ENCODE measurements around the gene GALNT2.

GALNT2 gene

DNA sequence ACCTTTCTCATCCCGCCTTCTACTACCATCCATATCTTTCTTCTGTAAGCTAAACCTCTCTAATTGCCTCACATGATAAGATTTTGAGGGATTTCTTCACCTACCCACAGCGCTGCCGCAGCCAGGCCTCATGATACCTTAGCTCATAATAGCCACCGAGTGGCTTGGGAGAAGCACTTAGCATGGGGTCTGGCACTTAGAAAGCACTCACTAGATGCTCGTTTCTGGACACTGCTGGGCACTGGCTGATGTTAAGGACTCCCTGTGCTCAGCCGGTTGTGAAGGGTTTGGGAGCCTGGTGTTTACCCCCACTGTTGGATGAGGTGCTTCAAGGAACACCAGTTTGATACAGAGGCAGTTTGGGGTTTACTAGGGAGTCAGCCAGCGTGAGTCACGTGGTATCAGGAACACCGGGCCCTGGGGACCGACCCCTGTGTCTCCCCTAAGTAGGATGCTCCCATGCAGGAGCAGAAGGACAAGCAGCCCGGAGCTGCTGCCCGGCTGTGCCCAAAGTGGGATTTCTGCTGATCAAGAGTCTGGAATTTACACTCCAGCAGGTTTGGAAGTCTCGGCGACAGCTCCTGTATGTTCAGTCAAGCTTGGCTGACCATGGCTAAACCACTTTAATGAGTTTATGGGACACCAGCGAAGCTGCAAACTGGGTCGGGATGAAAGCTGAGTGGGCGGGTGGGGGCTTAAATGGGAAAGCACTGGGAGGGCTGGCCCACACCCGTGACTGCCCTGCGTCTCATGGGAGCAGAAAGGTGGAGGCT is 63.3 kb downstream of the GALNT2 start:
- Histone ChIP-seq H3K9me3 (ENCODE audit: low read length) (no peaks in the 10 kb centered on the region), H3K4me1 (ENCODE audit: insufficient read depth, low read length) (peaks cover 18% of the 10 kb centered on the region), H3K4me3 (ENCODE audit: low read length) (no peak overlapping the region), H3K27me3 (ENCODE audit: insufficient read depth, low read length) (no peaks in the 10 kb centered on the region), H2AFZ (ENCODE audit: low read depth, low read length) (no peak overlapping the region), H3K36me3 (ENCODE audit: insufficient read depth, low read length) (no peaks in the 10 kb centered on the region)

DNA sequence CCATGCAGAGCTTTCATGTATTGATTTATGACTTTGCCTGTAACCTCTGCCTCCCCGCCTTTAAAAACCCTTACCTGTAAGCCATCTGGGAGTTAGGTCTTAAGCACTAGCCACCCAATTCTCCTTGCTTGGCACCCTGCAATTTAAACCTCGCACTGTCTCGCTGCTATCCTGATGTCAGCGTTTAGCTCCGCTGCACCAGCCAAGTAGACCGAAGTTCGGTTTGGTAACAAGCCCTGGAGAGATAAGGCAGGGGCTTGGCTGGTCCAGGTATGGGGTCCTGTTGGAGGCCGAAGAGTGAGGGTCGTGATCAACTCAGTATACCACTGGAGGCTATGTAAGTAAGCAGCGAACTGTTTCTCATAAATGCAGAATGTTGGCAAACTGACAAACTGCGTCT is 64.4 kb downstream of the GALNT2 start:
- no peaks in the 10 kb centered on the region for H3K36me3 ChIP-seq (ENCODE audit: insufficient read depth, low read length)
- no peaks in the 10 kb centered on the region for H3K27me3 ChIP-seq (ENCODE audit: insufficient read depth, low read length)
- H3K4me1 ChIP-seq (ENCODE audit: insufficient read depth, low read length) = peaks cover 12% of the 10 kb centered on the region
- H2AFZ ChIP-seq (ENCODE audit: low read depth, low read length) = no peak overlapping the region
- H3K4me3 ChIP-seq (ENCODE audit: low read length) = no peak overlapping the region
- H3K9me3 ChIP-seq (ENCODE audit: low read length) = no peaks in the 10 kb centered on the region

DNA sequence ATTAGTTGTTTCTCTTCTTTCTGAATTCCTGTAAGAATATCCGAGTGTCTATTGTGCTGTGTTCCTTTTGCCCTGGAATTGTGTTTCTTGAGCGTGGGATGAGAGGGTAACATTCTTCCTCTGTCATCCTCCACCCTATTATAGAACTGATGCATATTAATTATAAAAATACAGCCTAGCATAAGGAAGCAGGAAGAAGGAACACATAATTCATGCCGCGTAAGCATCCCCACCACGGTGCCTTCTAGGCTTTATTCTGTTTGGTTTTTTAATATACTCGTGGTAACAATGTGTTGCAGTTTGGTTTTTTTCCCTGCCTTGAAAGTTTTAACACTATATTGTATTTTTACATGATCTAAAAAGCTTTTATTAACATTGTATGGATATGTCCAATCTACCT is 65.7 kb downstream of the GALNT2 start:
- Histone ChIP-seq H3K36me3 (ENCODE audit: insufficient read depth, low read length) (no peaks in the 10 kb centered on the region), H3K27me3 (ENCODE audit: insufficient read depth, low read length) (no peaks in the 10 kb centered on the region), H3K4me1 (ENCODE audit: insufficient read depth, low read length) (peaks cover 23% of the 10 kb centered on the region), H3K9me3 (ENCODE audit: low read length) (no peaks in the 10 kb centered on the region), H2AFZ (ENCODE audit: low read depth, low read length) (no peak overlapping the region), H3K4me3 (ENCODE audit: low read length) (no peak overlapping the region)

DNA sequence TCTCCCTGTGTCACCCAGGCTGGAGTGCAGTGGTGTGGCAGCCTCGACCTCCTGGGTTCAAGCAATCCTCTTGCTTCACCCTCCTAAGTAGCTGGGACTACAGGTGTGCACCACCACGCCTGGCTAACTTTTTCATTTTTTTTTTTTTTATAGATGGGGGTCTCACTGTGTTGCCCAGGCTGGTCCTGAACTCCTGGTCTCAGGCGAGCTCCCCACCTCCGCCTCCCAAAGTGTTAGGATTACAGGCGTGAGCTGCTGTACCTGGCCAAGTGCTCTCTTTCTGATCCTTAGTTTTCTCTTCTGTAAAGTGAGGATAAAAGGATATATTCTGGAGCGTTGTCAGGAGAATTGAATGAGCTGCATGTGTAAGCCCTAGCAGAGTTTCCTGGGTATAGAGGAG is 68.7 kb downstream of the GALNT2 start:
- H2AFZ ChIP-seq (ENCODE audit: low read depth, low read length) = no peak overlapping the region
- H3K4me3 ChIP-seq (ENCODE audit: low read length) = no peak overlapping the region
- H3K4me1 ChIP-seq (ENCODE audit: insufficient read depth, low read length) = peaks cover 32% of the 10 kb centered on the region
- no peaks in the 10 kb centered on the region for H3K9me3 ChIP-seq (ENCODE audit: low read length)
- H3K36me3 ChIP-seq (ENCODE audit: insufficient read depth, low read length) = no peaks in the 10 kb centered on the region
- no peaks in the 10 kb centered on the region for H3K27me3 ChIP-seq (ENCODE audit: insufficient read depth, low read length)

DNA sequence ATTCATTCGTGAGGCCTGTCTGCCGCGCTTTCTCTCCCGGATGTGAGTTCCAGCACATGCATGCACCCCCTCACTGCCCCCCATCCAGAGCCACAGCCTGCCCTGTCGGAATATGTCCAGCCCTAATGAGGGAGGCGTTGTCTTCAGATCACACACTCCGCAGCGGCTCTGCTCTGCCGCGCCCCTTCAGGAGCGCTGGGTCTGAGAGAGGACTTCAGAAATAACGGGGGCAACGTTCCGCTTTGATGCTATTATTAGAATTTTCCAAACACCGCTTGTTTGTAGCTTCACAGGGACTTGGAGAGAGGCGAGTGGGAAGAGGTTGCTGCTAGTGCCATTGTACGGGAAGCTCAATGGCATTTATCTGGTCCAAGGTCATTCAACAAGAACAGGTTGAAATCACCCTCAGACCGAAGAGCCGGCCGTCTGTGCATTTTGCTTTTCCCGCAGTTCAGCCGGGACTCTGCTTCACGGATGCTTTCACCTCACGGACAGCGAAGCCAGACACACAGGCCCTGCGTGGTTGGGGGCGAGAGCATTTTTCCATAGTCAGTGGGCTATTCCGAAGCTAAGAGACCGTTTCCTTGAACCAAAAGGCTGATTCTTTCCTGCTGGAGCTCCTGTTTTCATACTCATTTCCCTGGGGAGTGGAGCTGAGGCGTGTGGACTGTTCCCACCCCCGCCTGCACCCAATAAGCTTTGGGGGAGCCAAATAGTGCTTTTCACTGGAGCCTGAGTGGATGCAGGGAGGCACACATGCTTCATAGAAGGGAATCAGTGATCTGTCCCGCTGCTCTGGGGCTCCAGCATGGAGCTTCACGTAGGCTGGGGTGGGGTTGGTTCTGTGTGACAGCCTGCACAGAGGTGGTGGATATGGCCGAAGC is 69.7 kb downstream of the GALNT2 start:
- no peak overlapping the region for H2AFZ ChIP-seq (ENCODE audit: low read depth, low read length)
- no peaks in the 10 kb centered on the region for H3K27me3 ChIP-seq (ENCODE audit: insufficient read depth, low read length)
- peaks cover 39% of the 10 kb centered on the region for H3K4me1 ChIP-seq (ENCODE audit: insufficient read depth, low read length)
- H3K36me3 ChIP-seq (ENCODE audit: insufficient read depth, low read length) = no peaks in the 10 kb centered on the region
- no peaks in the 10 kb centered on the region for H3K9me3 ChIP-seq (ENCODE audit: low read length)
- no peak overlapping the region for H3K4me3 ChIP-seq (ENCODE audit: low read length)

DNA sequence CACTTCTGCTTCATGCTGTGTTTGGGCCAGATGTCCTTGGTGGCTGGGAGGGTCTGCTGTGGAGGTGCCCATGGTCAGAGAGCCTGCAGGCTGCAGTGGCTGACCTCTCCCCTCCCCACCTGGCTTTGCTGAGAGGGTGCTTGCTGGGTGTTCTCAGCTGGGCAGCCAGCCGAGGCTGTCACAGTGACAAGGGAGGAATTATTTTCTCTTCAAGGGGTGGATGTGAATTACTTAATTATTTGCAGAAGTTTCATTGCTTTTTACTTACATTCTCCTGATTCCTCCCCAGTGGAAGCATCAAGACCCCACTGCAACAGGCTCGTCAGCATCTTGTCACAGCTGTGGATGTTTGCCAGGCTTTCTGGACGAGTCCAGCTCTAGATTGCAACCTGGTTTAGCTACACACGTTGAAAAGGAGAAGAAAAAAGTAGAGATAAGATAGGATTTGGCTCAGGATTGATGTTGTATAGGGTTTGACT is 70.3 kb downstream of the GALNT2 start:
- H3K4me3 ChIP-seq (ENCODE audit: low read length) = no peak overlapping the region

DNA sequence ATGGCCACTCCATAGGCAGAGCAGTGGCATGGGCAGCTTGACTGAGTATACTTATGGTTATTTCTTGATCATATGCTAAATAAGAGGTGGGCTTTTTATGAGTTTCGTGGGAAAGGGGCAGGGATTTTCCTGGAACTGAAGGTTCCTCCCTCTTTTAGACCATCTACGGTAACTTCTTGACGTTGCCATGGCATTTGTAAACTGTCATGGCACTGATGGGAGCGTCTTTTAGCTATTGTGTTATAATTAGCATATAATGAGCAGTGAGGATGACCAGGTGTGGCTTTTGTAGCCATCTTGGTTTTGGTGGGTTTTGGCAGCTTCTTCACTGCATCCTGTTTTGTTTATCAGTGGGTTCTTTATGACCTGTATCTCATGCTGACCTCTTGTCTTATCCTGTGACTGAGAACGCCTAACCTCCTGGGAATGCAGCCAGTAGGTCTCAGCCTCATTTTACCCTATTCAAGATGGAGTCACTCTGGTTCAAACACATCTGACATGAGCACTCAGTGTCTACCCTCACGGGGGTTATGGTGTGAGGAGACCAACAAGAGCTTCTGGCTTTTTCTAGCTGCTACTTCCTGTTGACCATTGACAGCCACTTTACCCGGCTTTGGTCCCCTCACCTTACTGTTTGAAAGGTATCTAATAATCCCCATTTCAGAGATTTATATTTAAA is 71.7 kb downstream of the GALNT2 start:
- Histone ChIP-seq H3K4me3 (ENCODE audit: low read length) (no peak overlapping the region), H3K4me1 (ENCODE audit: insufficient read depth, low read length) (peaks cover 48% of the 10 kb centered on the region), H3K27me3 (ENCODE audit: insufficient read depth, low read length) (no peaks in the 10 kb centered on the region), H3K9me3 (ENCODE audit: low read length) (no peaks in the 10 kb centered on the region), H2AFZ (ENCODE audit: low read depth, low read length) (no peak overlapping the region), H3K36me3 (ENCODE audit: insufficient read depth, low read length) (no peaks in the 10 kb centered on the region)

More for the DNA sequence above, 70.3 kb downstream of the GALNT2 start:
- Histone ChIP-seq H3K27me3 (ENCODE audit: insufficient read depth, low read length) (no peaks in the 10 kb centered on the region), H2AFZ (ENCODE audit: low read depth, low read length) (no peak overlapping the region), H3K9me3 (ENCODE audit: low read length) (no peaks in the 10 kb centered on the region), H3K4me1 (ENCODE audit: insufficient read depth, low read length) (peaks cover 40% of the 10 kb centered on the region), H3K36me3 (ENCODE audit: insufficient read depth, low read length) (no peaks in the 10 kb centered on the region)

DNA sequence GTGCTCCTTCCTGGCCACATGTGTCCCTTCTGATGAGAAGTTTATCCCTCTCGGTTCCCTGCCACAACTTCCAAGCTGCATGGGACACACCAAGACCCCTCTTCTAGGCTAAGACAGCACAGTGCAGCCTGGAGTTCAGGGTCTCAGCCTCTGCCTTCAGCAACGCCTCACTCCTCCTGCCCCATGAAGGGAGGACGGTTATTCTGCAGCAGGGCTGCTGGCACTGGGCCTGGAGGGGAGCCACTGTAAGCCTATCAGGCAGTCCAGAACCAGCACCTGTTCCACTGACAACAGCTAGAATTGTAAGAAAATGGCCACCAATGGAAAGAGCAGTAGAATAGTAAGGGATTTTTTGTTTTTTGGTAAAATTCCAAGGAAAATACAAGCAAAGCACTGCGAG is 72.3 kb downstream of the GALNT2 start:
- Histone ChIP-seq H3K4me3 (ENCODE audit: low read length) (no peak overlapping the region), H3K27me3 (ENCODE audit: insufficient read depth, low read length) (no peaks in the 10 kb centered on the region), H3K36me3 (ENCODE audit: insufficient read depth, low read length) (no peaks in the 10 kb centered on the region), H2AFZ (ENCODE audit: low read depth, low read length) (no peak overlapping the region), H3K4me1 (ENCODE audit: insufficient read depth, low read length) (peaks cover 54% of the 10 kb centered on the region), H3K9me3 (ENCODE audit: low read length) (no peaks in the 10 kb centered on the region)

DNA sequence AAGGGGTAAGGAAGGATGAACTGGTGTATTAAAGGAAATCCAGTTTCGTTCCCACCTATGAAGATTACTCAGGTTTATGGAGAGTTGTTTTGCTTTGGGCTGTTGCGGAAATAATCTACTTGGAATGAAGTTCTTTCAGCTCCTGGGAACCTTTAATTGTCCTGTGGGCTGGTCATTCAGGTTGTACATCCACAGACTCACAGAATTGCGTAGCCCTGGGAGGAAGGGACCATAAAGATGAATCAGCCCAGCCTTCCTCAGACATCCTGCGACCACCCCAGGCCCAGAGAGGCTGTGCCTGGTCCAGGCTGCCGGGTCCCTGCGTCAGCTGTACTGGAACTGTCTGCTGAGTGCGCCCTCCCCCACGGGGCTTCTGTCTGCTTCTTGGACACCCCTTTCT is 72.7 kb downstream of the GALNT2 start:
- no peaks in the 10 kb centered on the region for H3K27me3 ChIP-seq (ENCODE audit: insufficient read depth, low read length)
- no peak overlapping the region for H2AFZ ChIP-seq (ENCODE audit: low read depth, low read length)
- no peak overlapping the region for H3K4me3 ChIP-seq (ENCODE audit: low read length)
- H3K36me3 ChIP-seq (ENCODE audit: insufficient read depth, low read length) = no peaks in the 10 kb centered on the region
- no peaks in the 10 kb centered on the region for H3K9me3 ChIP-seq (ENCODE audit: low read length)
- H3K4me1 ChIP-seq (ENCODE audit: insufficient read depth, low read length) = peaks cover 54% of the 10 kb centered on the region

DNA sequence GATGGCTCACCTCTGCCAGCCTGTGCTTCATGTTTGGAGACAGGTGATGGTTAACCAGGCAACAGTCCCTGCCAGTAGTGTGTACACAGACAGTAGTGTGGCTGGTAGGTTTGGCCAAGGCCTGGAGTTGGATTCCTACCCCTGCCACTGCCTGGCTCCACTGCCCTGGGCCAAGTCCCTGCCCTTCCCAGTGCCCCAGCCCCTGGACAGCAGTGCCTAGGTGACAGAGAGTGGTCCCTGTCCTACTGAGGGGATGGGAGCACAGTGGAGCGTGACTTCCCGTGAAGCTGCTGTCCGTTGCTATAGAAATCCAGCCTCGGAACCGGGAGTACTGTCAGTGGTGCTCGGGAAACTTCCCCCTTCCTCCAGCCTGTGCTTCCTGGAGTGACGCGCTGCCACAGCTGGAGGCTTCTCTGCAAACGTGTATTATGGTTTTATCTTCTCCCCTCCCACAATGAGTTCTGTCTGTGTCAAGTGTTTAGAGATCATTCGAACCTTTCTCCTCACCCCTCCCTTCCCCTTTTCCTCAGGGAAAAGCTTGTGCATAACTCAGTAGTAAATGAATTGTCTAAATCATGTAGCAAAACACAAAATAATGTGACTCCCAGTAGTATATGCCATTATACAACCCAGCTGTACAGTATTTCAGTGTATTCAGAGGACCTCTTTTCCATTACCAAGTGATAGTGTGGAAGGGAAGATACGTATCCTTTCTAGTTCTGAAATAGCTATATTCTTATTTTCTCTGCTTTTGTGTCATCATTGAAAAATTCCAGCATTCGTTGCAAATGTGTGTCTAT is 73.4 kb downstream of the GALNT2 start:
- no peak overlapping the region for H2AFZ ChIP-seq (ENCODE audit: low read depth, low read length)
- no peaks in the 10 kb centered on the region for H3K36me3 ChIP-seq (ENCODE audit: insufficient read depth, low read length)
- no peaks in the 10 kb centered on the region for H3K27me3 ChIP-seq (ENCODE audit: insufficient read depth, low read length)
- H3K4me1 ChIP-seq (ENCODE audit: insufficient read depth, low read length) = peaks cover 58% of the 10 kb centered on the region
- H3K4me3 ChIP-seq (ENCODE audit: low read length) = no peak overlapping the region
- H3K9me3 ChIP-seq (ENCODE audit: low read length) = no peaks in the 10 kb centered on the region

DNA sequence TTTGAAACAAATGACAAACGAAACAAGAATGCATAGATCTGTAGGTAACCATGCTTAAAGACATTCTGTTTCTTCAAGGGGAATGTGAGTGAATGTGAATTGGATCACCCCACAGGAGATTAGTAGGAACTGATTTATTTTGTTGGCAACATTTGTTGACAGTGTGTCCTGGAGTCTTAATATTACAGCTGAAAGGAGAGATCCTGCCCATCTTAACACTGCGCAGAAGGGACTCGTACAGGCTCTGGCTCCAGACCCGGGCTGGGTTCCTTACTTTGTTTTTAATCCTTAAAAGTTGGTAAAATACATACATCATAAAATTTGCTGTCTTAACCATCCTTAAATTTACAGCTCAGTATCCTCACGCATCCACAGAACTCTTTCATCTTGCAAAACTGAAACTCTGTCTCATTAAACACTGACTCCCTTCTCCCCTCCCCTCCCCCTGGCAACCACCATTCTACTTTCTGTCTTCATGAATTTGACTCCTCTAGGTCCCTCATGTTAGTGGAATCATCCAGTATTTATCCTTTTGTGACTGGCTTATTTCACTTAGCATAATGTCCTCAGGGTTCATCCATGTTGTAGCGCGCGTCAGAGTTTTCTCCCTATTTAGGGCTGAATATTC is 74.1 kb downstream of the GALNT2 start:
- Histone ChIP-seq H2AFZ (ENCODE audit: low read depth, low read length) (no peak overlapping the region), H3K36me3 (ENCODE audit: insufficient read depth, low read length) (no peaks in the 10 kb centered on the region), H3K4me1 (ENCODE audit: insufficient read depth, low read length) (peaks cover 62% of the 10 kb centered on the region), H3K9me3 (ENCODE audit: low read length) (no peaks in the 10 kb centered on the region), H3K27me3 (ENCODE audit: insufficient read depth, low read length) (no peaks in the 10 kb centered on the region), H3K4me3 (ENCODE audit: low read length) (no peak overlapping the region)
